ENCODE measurements around the gene FAM177B.

FAM177B gene

GRCh38 chr1:222788402-222789156 lies 51.6 kb downstream of the FAM177B start:
- no peak for DNase-seq

DNA sequence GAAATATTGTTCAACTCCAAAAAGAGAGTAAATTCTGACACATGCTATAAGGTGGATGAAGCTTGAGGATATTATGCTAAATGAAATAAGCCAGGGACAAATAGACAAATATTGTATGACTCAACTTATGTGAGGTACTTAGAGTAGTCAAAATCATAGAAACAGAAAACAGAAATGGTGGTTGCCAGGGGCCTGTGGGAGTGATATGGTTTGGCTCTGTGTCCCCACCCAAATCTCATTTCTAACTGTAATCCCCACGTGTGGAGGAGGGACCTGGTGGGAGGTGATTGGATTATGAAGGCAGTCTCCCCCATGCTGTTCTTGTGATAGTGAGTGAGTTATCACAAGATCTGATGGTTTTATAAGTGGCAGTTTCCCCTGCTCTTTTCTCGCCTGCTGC lies 53.1 kb downstream of the FAM177B start:
- DNase-seq = no peak

GRCh38 chr1:222790520-222790919 lies 53.5 kb downstream of the FAM177B start:
- no peak for DNase-seq

GRCh38 chr1:222791006-222791710 lies 54.2 kb downstream of the FAM177B start:
- no peak for DNase-seq

- DNase-seq = peak; percentile 55
Measured at GRCh38 chr1:222792744-222793143, 55.7 kb downstream of the FAM177B start.

- no peak for DNase-seq
Measured at GRCh38 chr1:222794656-222795474, 57.9 kb downstream of the FAM177B start.

GRCh38 chr1:222798116-222798515 lies 61.1 kb downstream of the FAM177B start:
- DNase-seq = no peak

DNA sequence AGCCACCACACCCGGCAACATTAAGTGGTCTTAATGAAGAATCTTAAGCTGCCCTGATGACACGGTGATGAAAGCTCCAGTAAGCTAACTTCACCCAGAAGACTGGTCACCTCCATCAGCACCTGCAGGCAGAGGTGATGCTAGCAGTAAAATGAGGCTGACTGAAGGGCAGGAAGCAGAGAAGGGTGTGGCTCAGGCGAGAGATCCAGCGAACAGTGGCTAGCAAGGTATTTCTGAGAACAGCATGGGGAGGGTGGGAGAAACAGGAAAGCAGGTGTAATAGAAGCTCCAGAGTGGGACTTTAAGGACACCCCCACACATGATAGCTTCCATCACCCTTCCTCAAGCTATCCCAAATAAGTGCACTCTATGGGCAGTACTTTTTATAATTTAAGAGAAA lies 62.0 kb downstream of the FAM177B start:
- no peak for DNase-seq

All from NCI-H1092 treated with DMSO at 0.1 percent for 48 hours (cell line).